Subcutaneous adipose tissue (tissue), 4 donors: ENCODE data around the gene MRM1. TPM values are rescaled to one million over a fixed set of nuclear protein-coding genes. Genes with fewer than 3 reads are reported as not detected.

ENCODE experiments used
- CTCF ChIP-seq: fragments of 450-650 bp; IDR thresholded peaks from one replicate; pipeline ENCODE4 v1.5.1; 2016; ENCODE audit warnings: low read depth, mild to moderate bottlenecking, control low read depth, antibody characterized with exemption, moderate library complexity
- total RNA-seq, 4 donors: library from RNA; depleted of rRNA; stranded (reverse); fragments of >200 nt; gene quantifications; one replicate each; pipeline ENCODE4 v1.1.0, GENCODE V29; 2016

Gene MRM1
- total RNA-seq, 4 donors from 2014 or later = 3.4 to 9.6 (median 5.4) TPM

GRCh38 chr17:36623281-36623680 lies 21.9 kb downstream of the MRM1 start:
- TF ChIP-seq CTCF = no peak

DNA sequence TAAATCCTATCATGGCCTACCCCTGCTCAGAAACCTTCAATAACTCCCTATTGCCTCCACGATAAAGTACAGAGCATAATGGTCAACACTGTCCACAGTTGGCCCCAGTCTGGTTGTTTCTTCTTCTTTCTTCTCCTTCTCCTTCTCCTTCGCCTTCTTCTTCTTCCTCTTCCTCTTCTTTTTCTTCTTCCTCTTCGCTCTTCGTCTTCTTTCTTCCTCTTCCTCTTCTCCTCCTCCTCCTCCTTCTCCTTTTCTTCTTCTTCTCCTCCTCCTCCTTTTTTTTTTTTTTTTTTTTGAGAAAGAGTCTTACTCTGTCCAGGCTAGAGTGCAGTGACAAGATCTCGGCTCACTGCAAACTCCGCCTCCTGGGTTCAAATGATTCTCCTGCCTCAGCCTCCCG lies 23.8 kb downstream of the MRM1 start:
- no peak for TF ChIP-seq CTCF

DNA sequence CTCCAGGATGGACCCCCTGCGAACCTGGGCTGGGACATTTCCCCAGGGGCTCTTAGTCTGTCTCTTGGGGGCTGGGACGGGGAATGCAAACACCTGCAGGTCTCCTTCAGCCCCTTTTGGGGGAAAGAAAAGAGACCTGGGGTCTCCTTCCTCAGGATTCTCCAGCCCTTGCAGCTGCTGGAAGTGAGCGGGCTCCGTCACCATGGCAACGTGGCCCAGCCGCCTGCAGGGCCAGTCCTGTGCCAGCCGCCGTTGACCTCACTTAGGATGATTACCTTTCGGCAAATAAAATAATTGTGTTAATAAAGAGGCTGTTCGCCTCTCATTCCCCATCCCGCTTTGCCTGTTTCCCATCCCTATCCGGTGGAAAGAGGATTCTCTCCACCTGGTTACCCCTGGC lies 25.7 kb downstream of the MRM1 start:
- no peak for TF ChIP-seq CTCF

GRCh38 chr17:36628576-36628975 lies 27.2 kb downstream of the MRM1 start:
- TF ChIP-seq CTCF = no peak

- TF ChIP-seq CTCF = no peak
Measured at GRCh38 chr17:36629252-36629847, 28.0 kb downstream of the MRM1 start.

- no peak for TF ChIP-seq CTCF
Measured at GRCh38 chr17:36629970-36630502, 28.7 kb downstream of the MRM1 start.

DNA sequence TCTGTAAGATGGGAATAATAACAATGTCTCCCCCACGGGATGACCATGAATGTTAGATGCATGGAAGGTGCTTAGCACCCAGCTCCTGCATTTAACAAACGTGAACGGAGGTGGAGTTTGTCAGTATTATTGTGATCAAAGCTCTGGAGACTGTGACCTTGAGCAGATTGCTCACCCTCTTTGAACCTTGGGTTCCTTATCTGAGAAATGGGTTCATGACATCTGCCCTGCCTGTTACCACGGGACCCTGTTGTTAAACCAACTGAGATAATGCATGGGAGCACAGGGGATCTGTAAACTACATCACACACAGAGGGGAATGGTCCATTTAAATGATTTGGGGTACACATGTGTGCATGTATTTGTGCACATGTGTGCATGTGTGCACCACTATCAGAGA lies 29.6 kb downstream of the MRM1 start:
- no peak for TF ChIP-seq CTCF
